ENCODE results near the gene PCOLCE2. TPM values are rescaled to one million over a fixed set of nuclear protein-coding genes. Genes with fewer than 3 reads are reported as not detected.

PCOLCE2 gene
- total and polyA plus RNA-seq, 4 donors, result 73.0 to 181 (median 94.7) TPM

DNA sequence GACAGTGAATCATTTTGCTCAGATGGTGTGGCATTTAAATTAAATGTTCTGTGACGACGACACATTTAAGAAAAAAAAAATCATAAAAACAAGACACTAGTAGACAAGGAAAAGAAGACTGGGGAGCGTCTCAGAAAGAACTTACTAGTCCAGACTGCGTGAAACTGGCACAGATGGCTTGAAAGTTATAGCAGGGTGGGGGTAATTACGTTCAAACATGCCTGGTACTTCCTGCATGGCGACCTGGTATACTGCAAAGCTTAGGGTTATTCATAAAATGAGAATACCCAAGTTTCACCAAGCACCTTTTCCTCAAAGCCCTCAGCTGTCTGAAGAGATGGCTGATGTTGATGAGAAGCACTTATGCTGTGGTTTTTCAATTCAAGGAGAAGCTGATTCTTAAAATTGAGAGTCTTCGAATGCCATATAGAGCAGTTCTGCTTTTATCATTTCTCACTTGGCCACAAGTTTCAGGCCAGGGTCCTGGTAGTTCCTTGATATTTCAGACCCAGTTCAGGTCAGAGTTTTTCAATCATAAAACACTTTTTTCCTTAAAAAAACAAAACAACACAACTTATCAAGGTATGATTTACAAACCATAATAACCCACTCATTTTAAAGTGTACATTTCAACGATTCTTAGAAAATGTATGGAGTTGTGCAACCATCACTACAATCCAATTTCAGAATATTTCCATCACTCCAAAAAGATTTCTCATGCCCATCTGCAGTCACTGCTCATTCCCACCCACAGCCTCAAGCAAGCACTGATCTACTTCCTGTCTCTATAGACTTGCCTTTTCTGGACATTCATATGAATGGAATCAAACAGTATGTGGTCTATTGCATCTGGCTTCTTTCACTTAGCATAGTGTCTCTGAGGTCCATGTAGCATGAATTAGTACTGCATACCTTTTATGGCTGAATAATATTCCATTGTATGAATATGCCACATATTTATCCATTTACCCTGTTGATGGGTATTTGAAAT is 24.7 kb downstream of the PCOLCE2 start:
- intact Hi-C loops (cut with DNase I), result no loop called here
- DNase-seq (no peak), ATAC-seq (ENCODE audit: low FRiP score) (no peak)
- Histone ChIP-seq H3K9me3 (ENCODE audit: control insufficient read depth, low read length) (no peaks in the 10 kb centered on the region), H3K27me3 (ENCODE audit: control insufficient read depth in 1 of 2, insufficient read depth in 2 of 2, low read length in 1 of 2) (no peaks in the 10 kb centered on the region), H3K27ac (ENCODE audit: low read depth in 1 of 2, low read length in 2 of 2) (no peak overlapping the region), H3K4me3 (ENCODE audit: low read length in 2 of 2) (no peak overlapping the region), H3K36me3 (ENCODE audit: control insufficient read depth in 1 of 2, insufficient read depth in 2 of 2, low read length in 1 of 2) (no peaks in the 10 kb centered on the region), H3K4me1 (ENCODE audit: control insufficient read depth in 1 of 2, insufficient read depth in 2 of 2, low read length in 2 of 2) (no peaks in the 10 kb centered on the region)
- WGBS, 2 donors, result 85 to 88% methylated on average over 8 of the region's 8 CpGs

DNA sequence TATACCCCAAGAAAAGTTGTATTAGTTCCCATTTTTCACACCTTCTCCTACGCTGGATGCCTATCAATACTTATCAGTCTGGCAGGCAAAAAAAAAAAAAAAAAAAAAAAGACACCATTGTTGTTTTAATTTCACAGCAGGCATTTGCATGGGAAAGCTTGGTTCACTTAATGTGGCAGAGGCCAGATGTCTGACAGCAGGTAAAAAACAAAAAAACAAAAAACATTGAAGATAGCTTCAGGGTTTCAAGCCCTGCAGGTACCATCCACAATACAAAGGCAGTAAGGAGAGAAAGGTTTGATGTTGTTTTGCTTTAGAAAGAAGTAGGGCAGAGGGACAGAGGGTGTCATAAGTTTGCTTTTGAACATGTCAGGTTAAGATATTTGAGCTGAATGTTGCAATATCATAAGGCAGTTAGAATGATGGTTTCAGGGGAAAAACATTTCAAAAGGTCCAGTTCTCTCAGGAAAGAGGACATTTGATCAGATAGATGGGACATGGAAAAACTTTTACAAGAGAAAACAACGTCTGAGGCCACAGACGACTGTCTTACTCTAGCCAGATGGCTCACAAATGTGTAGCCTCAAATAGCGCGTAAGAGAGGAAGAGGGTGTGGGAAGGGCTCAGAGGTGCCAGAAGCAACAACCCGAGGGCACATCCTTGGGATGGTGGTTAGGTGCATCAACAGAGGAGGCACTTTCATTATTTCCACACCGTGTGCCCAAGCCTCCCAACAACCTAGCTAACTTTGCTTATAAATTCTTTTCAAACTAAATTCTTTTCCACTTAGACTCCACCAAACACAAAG is 25.7 kb downstream of the PCOLCE2 start:
- Histone ChIP-seq H3K4me3 (ENCODE audit: low read length in 2 of 2) (no peak overlapping the region), H3K4me1 (ENCODE audit: control insufficient read depth in 1 of 2, insufficient read depth in 2 of 2, low read length in 2 of 2) (no peaks in the 10 kb centered on the region), H3K27ac (ENCODE audit: low read depth in 1 of 2, low read length in 2 of 2) (no peak overlapping the region), H3K9me3 (ENCODE audit: control insufficient read depth, low read length) (no peaks in the 10 kb centered on the region), H3K27me3 (ENCODE audit: control insufficient read depth in 1 of 2, insufficient read depth in 2 of 2, low read length in 1 of 2) (no peaks in the 10 kb centered on the region), H3K36me3 (ENCODE audit: control insufficient read depth in 1 of 2, insufficient read depth in 2 of 2, low read length in 1 of 2) (no peaks in the 10 kb centered on the region)
- WGBS, 2 donors, result 20 to 23% methylated on average over 7 of the region's 7 CpGs
- ATAC-seq (ENCODE audit: low FRiP score), result no peak
- no peak for DNase-seq
- intact Hi-C loops (cut with DNase I), result no loop called here

DNA sequence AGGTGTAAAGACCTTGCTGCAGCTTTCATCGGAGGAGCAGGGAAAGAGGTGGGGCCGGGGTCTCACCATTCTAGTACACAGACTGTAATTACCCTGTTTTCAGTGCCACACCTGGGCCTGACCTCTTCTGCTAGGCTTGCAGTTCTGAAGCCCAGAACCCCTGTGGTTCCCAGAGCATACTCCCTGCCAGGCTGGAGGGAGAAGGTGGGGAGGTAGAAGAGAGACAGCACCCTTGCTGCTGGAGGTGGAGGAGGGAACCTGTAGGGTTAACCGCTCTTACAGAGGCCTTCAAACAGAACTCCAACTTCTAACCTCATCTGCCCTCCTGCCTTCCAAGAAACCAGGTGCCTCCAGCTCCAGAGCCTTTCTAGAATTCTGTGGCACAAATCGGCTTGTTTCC is 27.0 kb downstream of the PCOLCE2 start:
- Histone ChIP-seq H3K36me3 (ENCODE audit: control insufficient read depth in 1 of 2, insufficient read depth in 2 of 2, low read length in 1 of 2) (no peaks in the 10 kb centered on the region), H3K9me3 (ENCODE audit: control insufficient read depth, low read length) (no peaks in the 10 kb centered on the region), H3K4me1 (ENCODE audit: control insufficient read depth in 1 of 2, insufficient read depth in 2 of 2, low read length in 2 of 2) (no peaks in the 10 kb centered on the region), H3K27ac (ENCODE audit: low read depth in 1 of 2, low read length in 2 of 2) (no peak overlapping the region), H3K4me3 (ENCODE audit: low read length in 2 of 2) (no peak overlapping the region), H3K27me3 (ENCODE audit: control insufficient read depth in 1 of 2, insufficient read depth in 2 of 2, low read length in 1 of 2) (no peaks in the 10 kb centered on the region)
- DNase-seq (no peak), ATAC-seq (ENCODE audit: low FRiP score) (no peak)
- intact Hi-C loops (cut with DNase I), result no loop called here
- 81 to 94% methylated on average over 4 of the region's 4 CpGs for WGBS, 2 donors

DNA sequence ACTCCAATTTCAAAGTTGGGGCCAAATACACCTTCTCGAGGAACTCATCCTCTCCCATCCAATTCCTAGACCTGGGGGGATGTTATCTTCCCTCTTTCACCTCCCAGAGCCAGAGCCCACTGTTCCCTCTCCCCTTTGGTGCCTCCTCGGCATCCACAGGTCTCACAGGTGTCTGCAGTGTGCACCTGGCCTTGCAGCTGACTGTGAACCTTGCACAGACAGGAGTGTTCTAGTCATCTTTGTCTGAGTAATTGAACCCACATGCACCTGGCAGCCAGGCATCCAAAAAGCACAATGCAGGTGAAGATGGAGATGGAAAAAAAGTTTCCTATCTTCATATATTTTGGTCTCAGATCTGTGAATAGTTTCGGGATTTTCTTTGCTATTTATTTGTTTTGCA is 30.8 kb downstream of the PCOLCE2 start:
- intact Hi-C loops (cut with DNase I), result no loop called here
- H3K4me3 ChIP-seq (ENCODE audit: low read length in 2 of 2), result no peak overlapping the region
- H3K4me1 ChIP-seq (ENCODE audit: control insufficient read depth in 1 of 2, insufficient read depth in 2 of 2, low read length in 2 of 2), result no peaks in the 10 kb centered on the region
- WGBS, 2 donors, result 89 to 94% methylated on average over 3 of the region's 3 CpGs
- DNase-seq (no peak), ATAC-seq (ENCODE audit: low FRiP score) (no peak)
- H3K27ac ChIP-seq (ENCODE audit: low read depth in 1 of 2, low read length in 2 of 2), result no peak overlapping the region
- no peaks in the 10 kb centered on the region for H3K9me3 ChIP-seq (ENCODE audit: control insufficient read depth, low read length)
- no peaks in the 10 kb centered on the region for H3K36me3 ChIP-seq (ENCODE audit: control insufficient read depth in 1 of 2, insufficient read depth in 2 of 2, low read length in 1 of 2)
- H3K27me3 ChIP-seq (ENCODE audit: control insufficient read depth in 1 of 2, insufficient read depth in 2 of 2, low read length in 1 of 2), result no peaks in the 10 kb centered on the region

DNA sequence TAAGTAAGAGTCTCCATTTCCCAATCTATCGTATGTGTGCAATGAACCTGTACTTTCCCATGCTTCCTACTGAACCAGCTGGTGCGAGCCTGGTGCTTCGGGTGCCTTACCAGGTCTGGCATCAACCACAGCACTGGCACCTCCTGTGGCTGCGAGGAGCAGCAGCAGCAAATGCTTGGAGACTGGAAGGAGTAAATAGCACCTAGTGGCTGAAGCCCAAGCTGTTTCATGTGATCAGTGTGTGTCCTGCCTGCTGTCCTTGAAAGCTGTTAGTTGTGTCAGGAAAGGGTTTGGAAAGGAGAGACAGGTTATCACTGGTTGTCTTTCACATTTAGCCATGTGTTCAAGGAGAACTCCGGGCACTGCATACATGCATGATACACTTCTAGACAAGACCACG is 31.8 kb downstream of the PCOLCE2 start:
- Histone ChIP-seq H3K27me3 (ENCODE audit: control insufficient read depth in 1 of 2, insufficient read depth in 2 of 2, low read length in 1 of 2) (no peaks in the 10 kb centered on the region), H3K36me3 (ENCODE audit: control insufficient read depth in 1 of 2, insufficient read depth in 2 of 2, low read length in 1 of 2) (no peaks in the 10 kb centered on the region), H3K27ac (ENCODE audit: low read depth in 1 of 2, low read length in 2 of 2) (no peak overlapping the region), H3K9me3 (ENCODE audit: control insufficient read depth, low read length) (no peaks in the 10 kb centered on the region), H3K4me1 (ENCODE audit: control insufficient read depth in 1 of 2, insufficient read depth in 2 of 2, low read length in 2 of 2) (no peaks in the 10 kb centered on the region), H3K4me3 (ENCODE audit: low read length in 2 of 2) (no peak overlapping the region)
- 61 to 64% methylated on average over 6 of the region's 6 CpGs for WGBS, 2 donors
- ATAC-seq (ENCODE audit: low FRiP score) (no peak), DNase-seq (no peak)
- intact Hi-C loops (cut with DNase I), result no loop called here

DNA sequence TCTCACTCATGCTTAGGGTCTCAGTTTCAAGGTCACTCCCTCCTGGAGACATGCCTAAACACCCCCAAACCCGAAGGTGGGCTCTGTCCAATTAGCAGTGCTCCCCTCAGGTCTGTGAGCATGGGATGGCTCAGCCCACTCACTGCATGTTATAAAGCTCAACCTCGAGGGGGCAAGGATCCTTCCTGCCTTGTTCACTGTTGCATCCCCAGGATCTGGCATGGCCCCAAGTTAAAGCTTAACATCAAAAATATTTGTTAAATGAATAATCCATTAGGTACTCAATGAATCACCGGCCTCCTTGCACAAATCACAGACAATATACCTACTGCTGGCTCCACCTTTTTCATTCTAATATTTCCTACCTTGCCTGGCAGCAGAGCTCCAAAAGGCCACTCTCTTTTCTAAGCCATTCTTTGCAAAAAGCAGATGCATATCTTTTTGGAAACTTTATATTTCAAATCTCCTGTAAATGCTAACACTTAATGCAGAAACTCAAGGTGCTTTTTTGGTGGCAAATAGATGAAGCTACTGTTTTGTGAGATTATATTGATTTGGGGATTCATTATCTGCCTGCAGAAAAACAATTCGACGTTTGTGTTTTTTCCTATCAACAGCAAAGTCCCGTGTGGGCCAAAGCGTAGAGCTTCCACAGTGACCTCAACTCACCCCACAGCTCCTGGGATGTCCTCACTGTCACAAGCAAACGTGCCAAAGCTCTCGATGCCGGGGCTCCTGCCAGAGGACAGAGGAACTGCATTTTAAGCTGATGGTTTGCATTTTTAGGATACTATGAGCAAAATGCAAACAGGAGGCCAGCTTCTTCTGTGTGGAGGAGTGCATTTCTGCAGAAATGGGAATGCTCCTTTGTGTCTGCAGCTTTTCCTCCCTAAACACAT is 35.4 kb downstream of the PCOLCE2 start:
- no peaks in the 10 kb centered on the region for H3K9me3 ChIP-seq (ENCODE audit: control insufficient read depth, low read length)
- H3K27me3 ChIP-seq (ENCODE audit: control insufficient read depth in 1 of 2, insufficient read depth in 2 of 2, low read length in 1 of 2), result no peaks in the 10 kb centered on the region
- ATAC-seq (ENCODE audit: low FRiP score) (no peak), DNase-seq (peak in 1 of 2 donors; percentile 57)
- H3K4me1 ChIP-seq (ENCODE audit: control insufficient read depth in 1 of 2, insufficient read depth in 2 of 2, low read length in 2 of 2), result no peaks in the 10 kb centered on the region
- H3K27ac ChIP-seq (ENCODE audit: low read depth in 1 of 2, low read length in 2 of 2), result no peak overlapping the region
- WGBS, 2 donors, result 50 to 57% methylated on average over 10 of the region's 10 CpGs
- intact Hi-C loops (cut with DNase I), result no loop called here
- no peak overlapping the region for H3K4me3 ChIP-seq (ENCODE audit: low read length in 2 of 2)
- no peaks in the 10 kb centered on the region for H3K36me3 ChIP-seq (ENCODE audit: control insufficient read depth in 1 of 2, insufficient read depth in 2 of 2, low read length in 1 of 2)

DNA sequence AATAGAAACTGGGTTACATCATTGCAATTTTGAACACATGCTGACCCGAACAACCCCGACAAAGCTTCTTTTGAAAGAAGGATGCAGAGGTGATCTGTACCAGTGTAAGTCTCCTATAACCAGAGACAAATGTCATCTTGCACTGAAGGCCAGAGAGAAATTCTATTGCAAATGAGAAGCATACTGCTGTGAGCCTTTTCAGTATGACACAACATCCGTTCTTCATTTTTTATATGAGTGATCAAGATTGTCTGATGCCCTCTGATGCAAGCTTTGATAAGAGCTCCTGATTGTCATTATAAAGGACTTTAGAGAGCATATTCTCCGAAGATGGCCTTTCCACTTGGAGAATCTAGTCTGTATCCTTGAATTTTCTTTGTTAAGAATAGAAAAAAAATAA is 36.9 kb downstream of the PCOLCE2 start:
- H3K4me3 ChIP-seq (ENCODE audit: low read length in 2 of 2), result no peak overlapping the region
- intact Hi-C loops (cut with DNase I), result no loop called here
- no peaks in the 10 kb centered on the region for H3K36me3 ChIP-seq (ENCODE audit: control insufficient read depth in 1 of 2, insufficient read depth in 2 of 2, low read length in 1 of 2)
- H3K27ac ChIP-seq (ENCODE audit: low read depth in 1 of 2, low read length in 2 of 2), result no peak overlapping the region
- ATAC-seq (ENCODE audit: low FRiP score), result no peak
- H3K27me3 ChIP-seq (ENCODE audit: control insufficient read depth in 1 of 2, insufficient read depth in 2 of 2, low read length in 1 of 2), result no peaks in the 10 kb centered on the region
- no peaks in the 10 kb centered on the region for H3K4me1 ChIP-seq (ENCODE audit: control insufficient read depth in 1 of 2, insufficient read depth in 2 of 2, low read length in 2 of 2)
- H3K9me3 ChIP-seq (ENCODE audit: control insufficient read depth, low read length), result no peaks in the 10 kb centered on the region
- 91 to 94% methylated on average over 4 of the region's 4 CpGs for WGBS, 2 donors
- no peak for DNase-seq

DNA sequence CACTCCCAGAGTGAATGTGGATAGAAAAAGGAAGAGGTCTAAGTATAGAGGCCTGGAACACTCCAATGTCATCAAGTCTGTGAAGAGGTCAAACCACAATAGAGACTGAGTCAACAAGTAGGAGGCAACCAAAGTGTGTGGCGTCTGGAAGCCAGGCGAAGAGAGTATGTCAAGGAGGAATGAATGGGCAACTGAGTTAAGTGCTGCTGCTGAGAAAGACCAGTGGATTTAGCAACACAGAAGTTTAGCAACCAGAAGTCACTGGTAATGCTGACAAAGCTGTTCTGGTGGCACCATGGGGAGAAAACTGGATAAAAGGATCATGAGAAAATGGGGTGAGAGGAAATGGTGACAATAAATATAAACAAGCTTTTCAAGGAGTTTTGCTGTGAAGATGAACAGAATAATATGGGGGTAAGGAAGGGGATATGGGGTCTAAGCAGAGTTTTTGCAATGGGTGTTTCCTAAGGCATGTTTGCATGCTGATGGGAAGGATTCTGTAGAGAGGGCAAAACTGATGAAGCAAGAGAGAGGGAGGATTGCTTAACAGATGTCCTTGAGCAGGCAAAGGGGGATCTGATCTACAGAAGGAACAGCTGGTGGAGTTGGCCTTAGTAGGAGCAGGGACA is 38.4 kb downstream of the PCOLCE2 start:
- intact Hi-C loops (cut with DNase I), result no loop called here
- H3K36me3 ChIP-seq (ENCODE audit: control insufficient read depth in 1 of 2, insufficient read depth in 2 of 2, low read length in 1 of 2), result no peaks in the 10 kb centered on the region
- H3K27me3 ChIP-seq (ENCODE audit: control insufficient read depth in 1 of 2, insufficient read depth in 2 of 2, low read length in 1 of 2), result no peaks in the 10 kb centered on the region
- no peaks in the 10 kb centered on the region for H3K4me1 ChIP-seq (ENCODE audit: control insufficient read depth in 1 of 2, insufficient read depth in 2 of 2, low read length in 2 of 2)
- H3K27ac ChIP-seq (ENCODE audit: low read depth in 1 of 2, low read length in 2 of 2), result no peak overlapping the region
- peak; percentile 44 for ATAC-seq (ENCODE audit: low FRiP score)
- DNase-seq, result peak in 1 of 2 donors; percentile 65
- H3K9me3 ChIP-seq (ENCODE audit: control insufficient read depth, low read length), result no peaks in the 10 kb centered on the region
- 59 to 67% methylated on average over 2 of the region's 2 CpGs for WGBS, 2 donors
- H3K4me3 ChIP-seq (ENCODE audit: low read length in 2 of 2), result no peak overlapping the region

Measured in aorta (tissue), 5 donors.